IgD-negative memory B cell (primary cell): Measurements from ENCODE around the gene PRDX3. TPM values are rescaled to one million over a fixed set of nuclear protein-coding genes. Genes with fewer than 3 reads are reported as not detected.

ENCODE experiments used
- H3K27ac Mint-ChIP-seq, 3 donors: one replicate each; pipeline ENCODE4 v1.8.0; 2020 to 2022; ENCODE audit warnings: mild to moderate bottlenecking in 3 of 3, mixed read lengths in 3 of 3, moderate library complexity in 1 of 3
- H3K27me3 Mint-ChIP-seq: one replicate; pipeline ENCODE4 v1.8.0; 2021; ENCODE audit warnings: mixed read lengths
- H3K36me3 Mint-ChIP-seq: one replicate; pipeline ENCODE4 v1.8.0; 2020; ENCODE audit warnings: mild to moderate bottlenecking, mixed read lengths
- H3K4me1 Mint-ChIP-seq, 3 donors: one replicate each; pipeline ENCODE4 v1.8.0; 2020 to 2022; ENCODE audit warnings: mixed read lengths in 3 of 3, mild to moderate bottlenecking in 1 of 3
- H3K4me3 Mint-ChIP-seq, 4 donors: one replicate each; pipeline ENCODE4 v1.8.0; 2020 to 2022; ENCODE audit warnings: mild to moderate bottlenecking in 4 of 4, mixed read lengths in 4 of 4, moderate library complexity in 3 of 4
- H3K9me3 Mint-ChIP-seq, 3 donors: one replicate each; pipeline ENCODE4 v1.8.0; 2020 to 2021; ENCODE audit warnings: mixed read lengths in 3 of 3, mild to moderate bottlenecking in 1 of 3
- polyA plus RNA-seq: library from polyadenylated mRNA; unstranded; fragments of 300-500 nt; fragmentation: Illumina TruSeq; gene quantifications from one replicate; pipeline ENCODE4 v1.2.3, GENCODE V29; 2021

Gene PRDX3
- polyA plus RNA-seq, 1 donor from 2014 or later: 71.2 TPM

- Mint-ChIP-seq H3K4me1 (peaks cover 14 to 37% (median 35%) of the 10 kb centered on the region in 3 donors), H3K27ac (peak overlapping the region in 2 of 3 donors; percentile 68 to 80), H3K9me3 (no peaks in the 10 kb centered on the region), H3K27me3 (no peaks in the 10 kb centered on the region), H3K36me3 (peaks cover 2% of the 10 kb centered on the region), H3K4me3 (no peak overlapping the region)
Measured at GRCh38 chr10:119210633-119211032, 32.0 kb upstream of the PRDX3 start.

- Mint-ChIP-seq H3K27me3 (no peaks in the 10 kb centered on the region), H3K4me3 (peak overlapping the region; percentile 78 to 100 (median 96)), H3K9me3 (no peaks in the 10 kb centered on the region), H3K27ac (peak overlapping the region; percentile 67 to 94 (median 91)), H3K36me3 (peaks cover 2% of the 10 kb centered on the region), H3K4me1 (peaks cover 14 to 37% (median 35%) of the 10 kb centered on the region in 3 donors)
Measured at GRCh38 chr10:119209736-119210355, 31.2 kb upstream of the PRDX3 start.

GRCh38 chr10:119209035-119209735 is 30.6 kb upstream of the PRDX3 start:
- peak overlapping the region; percentile 67 to 94 (median 91) for H3K27ac Mint-ChIP-seq
- H3K4me3 Mint-ChIP-seq: peak overlapping the region; percentile 78 to 100 (median 96)
- no peaks in the 10 kb centered on the region for H3K27me3 Mint-ChIP-seq
- no peaks in the 10 kb centered on the region for H3K36me3 Mint-ChIP-seq
- no peaks in the 10 kb centered on the region for H3K9me3 Mint-ChIP-seq
- peaks cover 11 to 42% (median 33%) of the 10 kb centered on the region in 3 donors for H3K4me1 Mint-ChIP-seq

- H3K4me3 Mint-ChIP-seq: peak overlapping the region; percentile 78 to 100 (median 96)
- H3K36me3 Mint-ChIP-seq: no peaks in the 10 kb centered on the region
- H3K27ac Mint-ChIP-seq: peak overlapping the region; percentile 67 to 94 (median 91)
- H3K27me3 Mint-ChIP-seq: no peaks in the 10 kb centered on the region
- no peaks in the 10 kb centered on the region for H3K9me3 Mint-ChIP-seq
- H3K4me1 Mint-ChIP-seq: peaks cover 10 to 42% (median 29%) of the 10 kb centered on the region in 3 donors
Measured at GRCh38 chr10:119208553-119208940, 29.9 kb upstream of the PRDX3 start.

GRCh38 chr10:119207713-119208552 is 29.3 kb upstream of the PRDX3 start:
- Mint-ChIP-seq H3K9me3 (no peaks in the 10 kb centered on the region), H3K27ac (peak overlapping the region; percentile 67 to 94 (median 91)), H3K27me3 (no peaks in the 10 kb centered on the region), H3K4me1 (peaks cover 10 to 42% (median 28%) of the 10 kb centered on the region in 3 donors), H3K4me3 (peak overlapping the region; percentile 78 to 100 (median 96)), H3K36me3 (no peaks in the 10 kb centered on the region)

GRCh38 chr10:119207366-119207666 is 28.7 kb upstream of the PRDX3 start, which contains the start of gene GRK5:
Gene GRK5, plus strand, starts transcription at chr10:119207571. Its CDS starts 347 bp downstream, at chr10:119207918.
- peak within 1 kb of the TSS; percentile 96 to 100 (median 98) for H3K4me3 Mint-ChIP-seq
- H3K27ac Mint-ChIP-seq: peak within 1 kb of the TSS; percentile 91 to 99 (median 95)
- H3K4me1 Mint-ChIP-seq: peaks cover 10 to 40% (median 28%) of the 10 kb centered on the region in 3 donors
- no peaks in the 10 kb centered on the region for H3K9me3 Mint-ChIP-seq
- H3K27me3 Mint-ChIP-seq: no peaks in the 10 kb centered on the region
- H3K36me3 Mint-ChIP-seq: no peaks in the 10 kb centered on the region

- Mint-ChIP-seq H3K27me3 (no peaks in the 10 kb centered on the region), H3K4me1 (peaks cover 10 to 35% (median 26%) of the 10 kb centered on the region in 3 donors), H3K36me3 (no peaks in the 10 kb centered on the region), H3K9me3 (no peaks in the 10 kb centered on the region), H3K4me3 (peak overlapping the region; percentile 95 to 100 (median 97)), H3K27ac (peak overlapping the region; percentile 91 to 99 (median 95))
Measured at GRCh38 chr10:119206603-119207365, 28.2 kb upstream of the PRDX3 start.

GRCh38 chr10:119205894-119206602 is 27.4 kb upstream of the PRDX3 start:
- Mint-ChIP-seq H3K4me1 (peaks cover 10 to 32% (median 21%) of the 10 kb centered on the region in 3 donors), H3K9me3 (no peaks in the 10 kb centered on the region), H3K27me3 (no peaks in the 10 kb centered on the region), H3K27ac (peak overlapping the region; percentile 91 to 99 (median 95)), H3K36me3 (no peaks in the 10 kb centered on the region), H3K4me3 (peak overlapping the region; percentile 90 to 98 (median 92))

GRCh38 chr10:119203006-119203405 is 24.4 kb upstream of the PRDX3 start:
- no peaks in the 10 kb centered on the region for H3K36me3 Mint-ChIP-seq
- H3K27me3 Mint-ChIP-seq: peaks cover 2% of the 10 kb centered on the region
- peak overlapping the region in 1 of 3 donors; percentile 28 for H3K27ac Mint-ChIP-seq
- peaks cover 9 to 13% (median 11%) of the 10 kb centered on the region in 3 donors for H3K4me1 Mint-ChIP-seq
- no peak overlapping the region for H3K4me3 Mint-ChIP-seq
- no peaks in the 10 kb centered on the region for H3K9me3 Mint-ChIP-seq

GRCh38 chr10:119201233-119201632 is 22.6 kb upstream of the PRDX3 start:
- Mint-ChIP-seq H3K27me3 (peaks cover 2% of the 10 kb centered on the region), H3K27ac (peak overlapping the region in 1 of 3 donors; percentile 60), H3K4me3 (peak overlapping the region in 1 of 4 donors; percentile 55), H3K9me3 (no peaks in the 10 kb centered on the region), H3K4me1 (peaks cover 7 to 10% (median 8%) of the 10 kb centered on the region in 3 donors), H3K36me3 (no peaks in the 10 kb centered on the region)

- H3K27ac Mint-ChIP-seq: no peak overlapping the region
Measured at GRCh38 chr10:119199231-119199992, 20.8 kb upstream of the PRDX3 start.

GRCh38 chr10:119198438-119198837 is 19.8 kb upstream of the PRDX3 start:
- no peaks in the 10 kb centered on the region for H3K36me3 Mint-ChIP-seq
- H3K4me1 Mint-ChIP-seq: peaks cover 0 to 4% (median 3%) of the 10 kb centered on the region in 3 donors
- no peak overlapping the region for H3K27ac Mint-ChIP-seq
- H3K27me3 Mint-ChIP-seq: peaks cover 2% of the 10 kb centered on the region
- H3K9me3 Mint-ChIP-seq: no peaks in the 10 kb centered on the region
- peak overlapping the region in 1 of 4 donors; percentile 49 for H3K4me3 Mint-ChIP-seq

More at GRCh38 chr10:119199231-119199992, 20.8 kb upstream of the PRDX3 start:
- Mint-ChIP-seq H3K36me3 (no peaks in the 10 kb centered on the region), H3K4me3 (no peak overlapping the region), H3K9me3 (no peaks in the 10 kb centered on the region), H3K27me3 (peaks cover 2% of the 10 kb centered on the region), H3K4me1 (peaks cover under 1 to 4% (median 3%) of the 10 kb centered on the region in 3 donors)

- H3K9me3 Mint-ChIP-seq: no peaks in the 10 kb centered on the region
- H3K36me3 Mint-ChIP-seq: no peaks in the 10 kb centered on the region
- peaks cover 0 to 4% (median 3%) of the 10 kb centered on the region in 3 donors for H3K4me1 Mint-ChIP-seq
- no peak overlapping the region for H3K27ac Mint-ChIP-seq
- H3K4me3 Mint-ChIP-seq: no peak overlapping the region
- H3K27me3 Mint-ChIP-seq: peaks cover 2% of the 10 kb centered on the region
Measured at GRCh38 chr10:119197921-119198320, 19.3 kb upstream of the PRDX3 start.
